CD4-positive, CD25-positive, alpha-beta regulatory T cell (primary cell): Measurements from ENCODE around the gene MOCS3. TPM values are rescaled to one million over a fixed set of nuclear protein-coding genes. Genes with fewer than 3 reads are reported as not detected.
A peak's percentile ranks its signal among the peaks of the same experiment; 100 is the strongest.

Source experiments
- ATAC-seq, 2 donors: fragments of 150-1000 bp; cut with Tn5 transposase; one replicate each; pipeline ENCODE4 v1.10.0; 2021; ENCODE audit warnings: low read depth in 2 of 2, moderate number of reproducible peaks in 2 of 2, moderate library complexity in 1 of 2
- DNase-seq, 3 donors: peaks; one replicate each; pipeline versions ENCODE4 v3.0.0 to v3.0.0-alpha.2; 2012 to 2022; ENCODE audit warnings: mixed read lengths in 1 of 3
- H3K27ac ChIP-seq: one replicate; pipeline ENCODE4 v1.7.0; 2013; ENCODE audit warnings: mild to moderate bottlenecking, low read length; ENCODE audit not compliant: insufficient read depth, poor library complexity, severe bottlenecking
- H3K27me3 ChIP-seq: one replicate; pipeline ENCODE4 v1.7.0; 2013; ENCODE audit warnings: low read length; ENCODE audit not compliant: control insufficient read depth, insufficient read depth
- H3K36me3 ChIP-seq: one replicate; pipeline ENCODE4 v1.7.0; 2013; ENCODE audit warnings: mild to moderate bottlenecking, low read length, moderate library complexity; ENCODE audit not compliant: control insufficient read depth, insufficient read depth
- H3K4me1 ChIP-seq: 2 replicates; pipeline ENCODE4 v1.7.0; 2013; ENCODE audit warnings: mild to moderate bottlenecking, low read length; ENCODE audit not compliant: insufficient read depth, control insufficient read depth, poor library complexity, severe bottlenecking
- H3K4me3 ChIP-seq: one replicate; pipeline ENCODE4 v1.7.0; 2013; ENCODE audit warnings: low read depth, mild to moderate bottlenecking, low read length, moderate library complexity
- H3K9me3 ChIP-seq, 2 experiments: 1 replicate in 1 of 2; 2 replicates in 1 of 2; pipeline ENCODE4 v1.7.0; 2013; ENCODE audit warnings: low read length in 2 of 2, mild to moderate bottlenecking in 1 of 2, moderate library complexity in 1 of 2; ENCODE audit not compliant: control insufficient read depth in 2 of 2
- H3K27ac Mint-ChIP-seq, 3 donors: one replicate each; pipeline ENCODE4 v1.8.0; 2020 to 2022; ENCODE audit warnings: mild to moderate bottlenecking in 3 of 3, mixed read lengths in 3 of 3, moderate library complexity in 2 of 3
- H3K27me3 Mint-ChIP-seq: one replicate; pipeline ENCODE4 v1.8.0; 2022; ENCODE audit warnings: mild to moderate bottlenecking, mixed read lengths
- H3K36me3 Mint-ChIP-seq: one replicate; pipeline ENCODE4 v1.8.0; 2020; ENCODE audit warnings: mixed read lengths
- H3K4me1 Mint-ChIP-seq, 4 donors: one replicate each; pipeline ENCODE4 v1.8.0; 2020 to 2022; ENCODE audit warnings: mixed read lengths in 4 of 4, mild to moderate bottlenecking in 1 of 4
- H3K4me3 Mint-ChIP-seq, 4 donors: one replicate each; pipeline ENCODE4 v1.8.0; 2020 to 2022; ENCODE audit warnings: mild to moderate bottlenecking in 4 of 4, mixed read lengths in 4 of 4, moderate library complexity in 3 of 4
- H3K9me3 Mint-ChIP-seq, 7 donors: one replicate each; pipeline ENCODE4 v1.8.0; 2020 to 2022; ENCODE audit warnings: mixed read lengths in 7 of 7, mild to moderate bottlenecking in 3 of 7, moderate library complexity in 2 of 7
- polyA plus RNA-seq, 4 donors: library from polyadenylated mRNA; unstranded; fragments of 300-500 nt; fragmentation: Illumina TruSeq; gene quantifications; one replicate each; pipeline ENCODE4 v1.2.3, GENCODE V29; 2021
- total RNA-seq: library from RNA; stranded (reverse); gene quantifications from one replicate; pipeline ENCODE4 v1.2.3, GENCODE V29; 2022

The MOCS3 gene
- total and polyA plus RNA-seq, 5 donors from 2014 or later, result 2.7 to 7.0 (median 4.3) TPM

GRCh38 chr20:50987493-50988210 lies 29.0 kb downstream of the MOCS3 start:
- H3K4me1 ChIP-seq, result no peaks in the 10 kb centered on the region
- Mint-ChIP-seq H3K4me3 (no peak overlapping the region), H3K27ac (no peak overlapping the region), H3K4me1 (peaks cover 0 to 4% (median 2%) of the 10 kb centered on the region in 4 donors), H3K9me3 (no peaks in the 10 kb centered on the region), H3K27me3 (peaks cover 24% of the 10 kb centered on the region), H3K36me3 (no peaks in the 10 kb centered on the region)
- no peak overlapping the region for H3K4me3 ChIP-seq
- H3K9me3 ChIP-seq, result no peaks in the 10 kb centered on the region
- H3K27me3 ChIP-seq, result peaks cover 2% of the 10 kb centered on the region
- H3K36me3 ChIP-seq, result no peaks in the 10 kb centered on the region
- DNase-seq, result peak; percentile 41 to 77 (median 73)
- H3K27ac ChIP-seq, result no peak overlapping the region
- peak; percentile 81 to 82 for ATAC-seq

GRCh38 chr20:50991076-50991475 lies 32.5 kb downstream of the MOCS3 start:
- Histone ChIP-seq H3K27me3 (peaks cover 2% of the 10 kb centered on the region), H3K36me3 (no peaks in the 10 kb centered on the region), H3K9me3 (no peaks in the 10 kb centered on the region), H3K27ac (no peak overlapping the region), H3K4me3 (no peak overlapping the region), H3K4me1 (no peaks in the 10 kb centered on the region)
- Mint-ChIP-seq H3K27me3 (peaks cover 26% of the 10 kb centered on the region), H3K4me1 (peaks cover 0 to 8% (median 2%) of the 10 kb centered on the region in 4 donors), H3K36me3 (no peaks in the 10 kb centered on the region), H3K27ac (no peak overlapping the region), H3K4me3 (no peak overlapping the region), H3K9me3 (peaks cover 0 to 2% (median 0%) of the 10 kb centered on the region in 7 donors)
- no peak for ATAC-seq
- no peak for DNase-seq

DNA sequence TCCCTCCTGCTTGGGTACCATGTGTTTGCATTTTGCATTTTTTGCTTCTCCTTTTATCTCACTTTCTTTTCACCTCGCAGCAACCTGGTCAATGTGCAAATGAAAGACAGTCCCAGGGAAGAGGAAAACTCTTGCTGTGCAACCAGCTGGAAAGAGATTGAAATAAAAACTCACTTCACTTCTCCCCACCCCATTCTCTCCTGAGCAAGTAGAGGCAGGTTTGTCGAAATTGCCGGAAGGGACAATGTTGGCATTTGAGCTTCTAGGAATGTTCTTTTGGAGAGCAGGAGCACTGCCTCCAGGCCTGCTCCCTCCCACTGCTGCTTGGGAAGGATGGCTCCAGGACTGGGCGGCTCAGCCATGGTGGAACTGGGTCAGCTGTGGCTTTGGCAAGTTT lies 33.7 kb downstream of the MOCS3 start:
- H3K4me3 Mint-ChIP-seq, result no peak overlapping the region
- peaks cover 0 to 2% (median 0%) of the 10 kb centered on the region in 7 donors for H3K9me3 Mint-ChIP-seq
- peaks cover 19% of the 10 kb centered on the region for H3K27me3 Mint-ChIP-seq
- H3K36me3 ChIP-seq, result no peaks in the 10 kb centered on the region
- no peak overlapping the region for H3K4me3 ChIP-seq
- H3K27ac Mint-ChIP-seq, result no peak overlapping the region
- H3K27ac ChIP-seq, result no peak overlapping the region
- ATAC-seq, result no peak
- no peaks in the 10 kb centered on the region for H3K9me3 ChIP-seq
- peaks cover 0 to 8% (median 2%) of the 10 kb centered on the region in 4 donors for H3K4me1 Mint-ChIP-seq
- peaks cover 2% of the 10 kb centered on the region for H3K27me3 ChIP-seq
- no peaks in the 10 kb centered on the region for H3K4me1 ChIP-seq
- DNase-seq, result no peak
- no peaks in the 10 kb centered on the region for H3K36me3 Mint-ChIP-seq

GRCh38 chr20:50992733-50993457 lies 34.3 kb downstream of the MOCS3 start:
- H3K27me3 Mint-ChIP-seq, result peaks cover 13% of the 10 kb centered on the region
- peaks cover 0 to 2% (median 0%) of the 10 kb centered on the region in 7 donors for H3K9me3 Mint-ChIP-seq
- Histone ChIP-seq H3K4me1 (no peaks in the 10 kb centered on the region), H3K4me3 (no peak overlapping the region), H3K27ac (no peak overlapping the region), H3K36me3 (no peaks in the 10 kb centered on the region), H3K27me3 (no peaks in the 10 kb centered on the region), H3K9me3 (no peaks in the 10 kb centered on the region)
- H3K27ac Mint-ChIP-seq, result no peak overlapping the region
- H3K4me1 Mint-ChIP-seq, result peaks cover 0 to 5% (median 0%) of the 10 kb centered on the region in 4 donors
- DNase-seq, result peak in 2 of 3 donors; percentile 30 to 66
- ATAC-seq, result peak; percentile 55 to 62
- H3K4me3 Mint-ChIP-seq, result no peak overlapping the region
- H3K36me3 Mint-ChIP-seq, result no peaks in the 10 kb centered on the region

DNA sequence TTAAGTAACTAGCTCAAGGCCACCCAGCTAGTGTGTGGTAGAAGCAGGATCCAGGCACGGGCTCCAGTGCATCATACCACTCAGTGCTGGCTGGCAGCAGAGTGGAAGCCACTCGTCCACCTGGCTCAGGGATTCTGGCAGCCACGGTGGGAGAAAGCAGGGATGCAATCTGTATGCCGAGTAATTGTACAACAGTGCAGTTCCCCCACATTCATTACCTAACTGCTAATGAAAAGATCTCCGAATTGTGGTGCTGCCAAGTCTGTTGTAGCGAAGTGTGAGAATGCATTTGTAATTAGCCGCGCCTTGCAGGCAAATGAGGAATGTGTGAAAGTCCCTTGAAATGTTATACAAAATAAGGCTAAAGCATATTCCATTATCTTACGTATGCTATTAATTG lies 35.3 kb downstream of the MOCS3 start:
- Histone ChIP-seq H3K27ac (no peak overlapping the region), H3K36me3 (no peaks in the 10 kb centered on the region), H3K27me3 (no peaks in the 10 kb centered on the region), H3K4me3 (no peak overlapping the region), H3K4me1 (no peaks in the 10 kb centered on the region), H3K9me3 (no peaks in the 10 kb centered on the region)
- H3K4me1 Mint-ChIP-seq, result peaks cover 0 to 5% (median 0%) of the 10 kb centered on the region in 4 donors
- DNase-seq (no peak), ATAC-seq (no peak)
- no peaks in the 10 kb centered on the region for H3K36me3 Mint-ChIP-seq
- H3K27ac Mint-ChIP-seq, result no peak overlapping the region
- no peak overlapping the region for H3K4me3 Mint-ChIP-seq
- H3K9me3 Mint-ChIP-seq, result peaks cover 0 to 2% (median 0%) of the 10 kb centered on the region in 7 donors
- H3K27me3 Mint-ChIP-seq, result peaks cover 11% of the 10 kb centered on the region

DNA sequence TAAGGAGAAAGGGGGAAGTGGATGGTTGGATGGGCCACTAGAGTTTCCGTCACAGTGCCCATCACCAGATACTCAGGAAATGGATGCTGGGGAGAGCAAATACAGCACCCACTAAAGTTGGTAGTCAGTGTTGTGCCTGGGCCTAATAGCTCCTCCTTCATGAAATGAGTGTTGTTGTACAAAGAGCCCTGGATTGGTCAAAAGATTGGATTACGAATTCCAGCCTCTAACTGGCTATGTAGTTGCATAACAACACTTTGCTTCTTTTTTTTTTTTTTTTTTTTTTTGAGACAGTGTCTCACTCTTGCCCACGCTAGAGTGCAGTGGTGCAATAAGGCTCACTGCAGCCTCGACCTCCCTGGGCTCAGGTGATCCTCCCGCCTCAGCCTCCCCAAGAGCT lies 36.9 kb downstream of the MOCS3 start:
- Histone ChIP-seq H3K27ac (no peak overlapping the region), H3K4me1 (no peaks in the 10 kb centered on the region), H3K4me3 (no peak overlapping the region), H3K36me3 (no peaks in the 10 kb centered on the region), H3K9me3 (no peaks in the 10 kb centered on the region), H3K27me3 (no peaks in the 10 kb centered on the region)
- Mint-ChIP-seq H3K27ac (no peak overlapping the region), H3K4me1 (peaks cover 0 to 5% (median 0%) of the 10 kb centered on the region in 4 donors), H3K36me3 (no peaks in the 10 kb centered on the region), H3K9me3 (peaks cover 0 to 2% (median 0%) of the 10 kb centered on the region in 7 donors), H3K4me3 (no peak overlapping the region), H3K27me3 (peaks cover 19% of the 10 kb centered on the region)
- ATAC-seq, result no peak
- DNase-seq, result no peak

DNA sequence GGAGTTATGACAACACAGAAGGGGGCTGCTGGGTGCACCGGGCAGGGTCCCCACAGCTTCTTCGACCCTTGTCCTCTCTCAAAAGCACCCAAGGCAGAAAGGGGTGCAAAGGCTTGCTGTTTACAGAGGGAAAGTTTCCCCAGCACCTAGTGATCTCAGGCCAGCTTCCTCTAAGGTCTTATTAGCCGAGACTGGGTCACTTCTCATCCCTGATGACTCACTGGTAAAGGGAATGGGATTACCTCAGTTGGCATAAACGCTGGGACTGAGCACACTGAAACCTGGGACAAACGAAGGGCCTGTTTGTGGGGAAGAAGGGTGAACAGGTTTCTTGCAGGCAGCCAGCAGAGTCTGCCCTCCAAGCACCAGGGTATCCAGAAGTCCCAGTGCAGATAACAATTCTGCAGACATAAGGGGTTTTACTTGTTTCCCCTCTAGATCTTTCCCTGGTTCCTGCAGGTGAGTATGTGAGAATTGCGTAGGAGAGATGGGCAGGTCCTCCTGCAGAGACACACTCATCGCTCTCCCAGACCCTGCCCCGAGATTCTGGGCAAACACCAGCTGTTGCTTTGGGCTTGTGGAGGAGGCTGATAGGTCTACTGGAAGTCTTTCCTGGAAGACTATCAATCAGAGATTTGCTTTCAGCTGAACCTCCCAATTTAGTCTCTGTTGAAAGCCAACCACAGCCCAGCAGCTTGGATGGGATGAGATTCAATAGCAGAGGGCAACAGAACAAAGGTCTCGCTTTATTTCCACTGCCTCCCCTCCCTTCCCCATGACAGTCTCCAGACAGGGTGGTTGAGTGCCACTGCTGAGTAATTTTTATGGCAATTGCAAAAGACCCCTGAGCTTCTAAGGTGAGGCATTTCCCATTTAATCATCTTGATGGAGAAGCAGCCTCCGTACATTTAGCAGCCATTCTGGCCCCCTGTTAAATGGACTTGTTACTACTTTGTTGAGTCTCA lies 38.6 kb downstream of the MOCS3 start:
- Histone ChIP-seq H3K27ac (no peak overlapping the region), H3K4me1 (no peaks in the 10 kb centered on the region), H3K4me3 (no peak overlapping the region), H3K9me3 (no peaks in the 10 kb centered on the region), H3K36me3 (no peaks in the 10 kb centered on the region), H3K27me3 (no peaks in the 10 kb centered on the region)
- no peaks in the 10 kb centered on the region for H3K36me3 Mint-ChIP-seq
- no peak overlapping the region for H3K4me3 Mint-ChIP-seq
- no peak overlapping the region for H3K27ac Mint-ChIP-seq
- peaks cover 0 to 5% (median 0%) of the 10 kb centered on the region in 4 donors for H3K4me1 Mint-ChIP-seq
- H3K27me3 Mint-ChIP-seq, result peaks cover 25% of the 10 kb centered on the region
- H3K9me3 Mint-ChIP-seq, result peaks cover 0 to 2% (median 0%) of the 10 kb centered on the region in 7 donors
- no peak for ATAC-seq
- no peak for DNase-seq
